ENCODE data around the gene SUMF2.
"Not testable (repeated sequence)": the region's sequence is repeated elsewhere in the genome, so short reads cannot be mapped to it uniquely, and the experiment has no call there.

DNA sequence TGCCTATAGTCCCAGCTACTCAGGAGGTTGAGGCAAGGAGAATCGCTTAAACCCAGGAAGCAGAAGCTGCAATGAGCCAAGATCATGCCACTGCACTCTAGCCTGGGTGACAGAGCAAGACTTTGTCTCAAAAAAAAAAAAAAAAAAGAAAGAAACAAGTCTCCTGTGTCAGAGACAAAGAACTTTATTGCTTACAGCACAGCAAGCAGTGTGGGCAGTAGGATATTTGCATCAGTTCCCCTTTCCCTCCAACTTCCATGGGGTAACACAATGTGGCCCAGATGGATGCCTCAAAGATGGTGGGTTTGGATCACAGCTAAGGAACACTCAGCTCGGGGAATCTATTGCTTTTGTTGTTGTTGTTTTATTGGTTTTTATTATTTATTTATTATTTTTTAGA is 18.3 kb upstream of the SUMF2 start:
- TF ChIP-seq ZNF133 (tag by site-specific recombination; IDR thresholded peaks at IDR 0.05); ZNF830 (tag by site-specific recombination; IDR thresholded peaks at IDR 0.05; ENCODE audit: low read depth); SALL2 (tag by site-specific recombination; IDR thresholded peaks at IDR 0.05; ENCODE audit: borderline replicate concordance); ZBTB7A (tag by site-specific recombination; IDR thresholded peaks at IDR 0.05; ENCODE audit: low read depth); ZNF292 (tag by site-specific recombination; IDR thresholded peaks at IDR 0.05; ENCODE audit: borderline replicate concordance, low read depth); YY1 (tag by site-specific recombination; IDR thresholded peaks at IDR 0.05); ZNF561 (tag by site-specific recombination; IDR thresholded peaks at IDR 0.05; ENCODE audit: borderline replicate concordance): not testable (repeated sequence)
- TF ChIP-seq, protein P1, sequence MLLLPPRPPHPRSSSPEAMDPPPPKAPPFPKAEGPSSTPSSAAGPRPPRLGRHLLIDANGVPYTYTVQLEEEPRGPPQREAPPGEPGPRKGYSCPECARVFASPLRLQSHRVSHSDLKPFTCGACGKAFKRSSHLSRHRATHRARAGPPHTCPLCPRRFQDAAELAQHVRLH (tag by site-specific recombination; IDR thresholded peaks at IDR 0.05): not testable (repeated sequence)
- TF ChIP-seq, protein P2, sequence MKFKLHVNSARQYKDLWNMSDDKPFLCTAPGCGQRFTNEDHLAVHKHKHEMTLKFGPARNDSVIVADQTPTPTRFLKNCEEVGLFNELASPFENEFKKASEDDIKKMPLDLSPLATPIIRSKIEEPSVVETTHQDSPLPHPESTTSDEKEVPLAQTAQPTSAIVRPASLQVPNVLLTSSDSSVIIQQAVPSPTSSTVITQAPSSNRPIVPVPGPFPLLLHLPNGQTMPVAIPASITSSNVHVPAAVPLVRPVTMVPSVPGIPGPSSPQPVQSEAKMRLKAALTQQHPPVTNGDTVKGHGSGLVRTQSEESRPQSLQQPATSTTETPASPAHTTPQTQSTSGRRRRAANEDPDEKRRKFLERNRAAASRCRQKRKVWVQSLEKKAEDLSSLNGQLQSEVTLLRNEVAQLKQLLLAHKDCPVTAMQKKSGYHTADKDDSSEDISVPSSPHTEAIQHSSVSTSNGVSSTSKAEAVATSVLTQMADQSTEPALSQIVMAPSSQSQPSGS (tag by site-specific recombination; IDR thresholded peaks at IDR 0.05; ENCODE audit: low read depth): not testable (repeated sequence)
- TF ChIP-seq, protein P3, sequence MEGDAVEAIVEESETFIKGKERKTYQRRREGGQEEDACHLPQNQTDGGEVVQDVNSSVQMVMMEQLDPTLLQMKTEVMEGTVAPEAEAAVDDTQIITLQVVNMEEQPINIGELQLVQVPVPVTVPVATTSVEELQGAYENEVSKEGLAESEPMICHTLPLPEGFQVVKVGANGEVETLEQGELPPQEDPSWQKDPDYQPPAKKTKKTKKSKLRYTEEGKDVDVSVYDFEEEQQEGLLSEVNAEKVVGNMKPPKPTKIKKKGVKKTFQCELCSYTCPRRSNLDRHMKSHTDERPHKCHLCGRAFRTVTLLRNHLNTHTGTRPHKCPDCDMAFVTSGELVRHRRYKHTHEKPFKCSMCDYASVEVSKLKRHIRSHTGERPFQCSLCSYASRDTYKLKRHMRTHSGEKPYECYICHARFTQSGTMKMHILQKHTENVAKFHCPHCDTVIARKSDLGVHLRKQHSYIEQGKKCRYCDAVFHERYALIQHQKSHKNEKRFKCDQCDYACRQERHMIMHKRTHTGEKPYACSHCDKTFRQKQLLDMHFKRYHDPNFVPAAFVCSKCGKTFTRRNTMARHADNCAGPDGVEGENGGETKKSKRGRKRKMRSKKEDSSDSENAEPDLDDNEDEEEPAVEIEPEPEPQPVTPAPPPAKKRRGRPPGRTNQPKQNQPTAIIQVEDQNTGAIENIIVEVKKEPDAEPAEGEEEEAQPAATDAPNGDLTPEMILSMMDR (tag by site-specific recombination; IDR thresholded peaks at IDR 0.05): not testable (repeated sequence)
- TF ChIP-seq, protein P4, sequence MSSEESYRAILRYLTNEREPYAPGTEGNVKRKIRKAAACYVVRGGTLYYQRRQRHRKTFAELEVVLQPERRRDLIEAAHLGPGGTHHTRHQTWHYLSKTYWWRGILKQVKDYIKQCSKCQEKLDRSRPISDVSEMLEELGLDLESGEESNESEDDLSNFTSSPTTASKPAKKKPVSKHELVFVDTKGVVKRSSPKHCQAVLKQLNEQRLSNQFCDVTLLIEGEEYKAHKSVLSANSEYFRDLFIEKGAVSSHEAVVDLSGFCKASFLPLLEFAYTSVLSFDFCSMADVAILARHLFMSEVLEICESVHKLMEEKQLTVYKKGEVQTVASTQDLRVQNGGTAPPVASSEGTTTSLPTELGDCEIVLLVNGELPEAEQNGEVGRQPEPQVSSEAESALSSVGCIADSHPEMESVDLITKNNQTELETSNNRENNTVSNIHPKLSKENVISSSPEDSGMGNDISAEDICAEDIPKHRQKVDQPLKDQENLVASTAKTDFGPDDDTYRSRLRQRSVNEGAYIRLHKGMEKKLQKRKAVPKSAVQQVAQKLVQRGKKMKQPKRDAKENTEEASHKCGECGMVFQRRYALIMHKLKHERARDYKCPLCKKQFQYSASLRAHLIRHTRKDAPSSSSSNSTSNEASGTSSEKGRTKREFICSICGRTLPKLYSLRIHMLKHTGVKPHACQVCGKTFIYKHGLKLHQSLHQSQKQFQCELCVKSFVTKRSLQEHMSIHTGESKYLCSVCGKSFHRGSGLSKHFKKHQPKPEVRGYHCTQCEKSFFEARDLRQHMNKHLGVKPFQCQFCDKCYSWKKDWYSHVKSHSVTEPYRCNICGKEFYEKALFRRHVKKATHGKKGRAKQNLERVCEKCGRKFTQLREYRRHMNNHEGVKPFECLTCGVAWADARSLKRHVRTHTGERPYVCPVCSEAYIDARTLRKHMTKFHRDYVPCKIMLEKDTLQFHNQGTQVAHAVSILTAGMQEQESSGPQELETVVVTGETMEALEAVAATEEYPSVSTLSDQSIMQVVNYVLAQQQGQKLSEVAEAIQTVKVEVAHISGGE (tag by site-specific recombination; conservative IDR thresholded peaks at IDR 0.05; ENCODE audit: low read depth): not testable (repeated sequence)
- TF ChIP-seq, protein P5, sequence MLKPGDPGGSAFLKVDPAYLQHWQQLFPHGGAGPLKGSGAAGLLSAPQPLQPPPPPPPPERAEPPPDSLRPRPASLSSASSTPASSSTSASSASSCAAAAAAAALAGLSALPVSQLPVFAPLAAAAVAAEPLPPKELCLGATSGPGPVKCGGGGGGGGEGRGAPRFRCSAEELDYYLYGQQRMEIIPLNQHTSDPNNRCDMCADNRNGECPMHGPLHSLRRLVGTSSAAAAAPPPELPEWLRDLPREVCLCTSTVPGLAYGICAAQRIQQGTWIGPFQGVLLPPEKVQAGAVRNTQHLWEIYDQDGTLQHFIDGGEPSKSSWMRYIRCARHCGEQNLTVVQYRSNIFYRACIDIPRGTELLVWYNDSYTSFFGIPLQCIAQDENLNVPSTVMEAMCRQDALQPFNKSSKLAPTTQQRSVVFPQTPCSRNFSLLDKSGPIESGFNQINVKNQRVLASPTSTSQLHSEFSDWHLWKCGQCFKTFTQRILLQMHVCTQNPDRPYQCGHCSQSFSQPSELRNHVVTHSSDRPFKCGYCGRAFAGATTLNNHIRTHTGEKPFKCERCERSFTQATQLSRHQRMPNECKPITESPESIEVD (tag by site-specific recombination; IDR thresholded peaks at IDR 0.05): not testable (repeated sequence)

All from HEK293 (cell line).